PC-9 (cell line): Measurements from ENCODE around the gene GDPD5.

Experiments
- CTCF ChIP-seq: fragments of 200-600 bp; sonication (generic); conservative IDR thresholded peaks from 2 replicates; pipeline ENCODE4 v1.6.1; 2017; ENCODE audit warnings: mixed run types, antibody characterized with exemption, mild to moderate bottlenecking, moderate library complexity
- EZH2 ChIP-seq: fragments of 200-600 bp; sonication (generic); IDR thresholded peaks from 2 replicates; pipeline ENCODE4 v1.8.0; 2017; ENCODE audit warnings: antibody characterized with exemption, low read depth

DNA sequence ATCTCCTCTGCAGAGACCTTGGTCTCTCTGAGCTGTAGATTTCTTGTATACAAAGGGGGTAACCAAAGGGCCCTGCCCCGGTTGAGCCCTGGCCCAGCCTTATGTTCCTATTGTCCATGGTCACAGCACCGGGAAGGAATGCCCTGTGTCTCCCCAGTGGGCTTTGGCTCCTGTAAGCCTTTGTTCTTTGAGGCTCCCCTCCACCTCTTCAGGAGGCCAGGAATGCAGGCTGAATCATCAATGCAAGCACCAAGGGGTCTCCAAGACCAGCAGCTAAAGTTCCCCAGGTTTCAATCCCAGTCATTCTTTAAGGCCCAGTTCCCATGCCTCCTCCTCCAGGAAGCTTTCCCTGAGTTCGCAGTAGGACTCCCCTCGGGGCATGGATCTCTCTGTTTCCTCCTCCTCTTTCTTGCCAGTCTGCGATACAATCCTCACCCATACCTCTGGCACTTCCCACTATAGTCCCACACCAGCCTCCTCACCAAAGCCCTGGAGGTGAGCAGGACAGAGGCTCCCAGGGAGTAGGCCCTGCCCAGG lies 63.6 kb downstream of the GDPD5 start:
- TF ChIP-seq CTCF, result no peak
- no peak for TF ChIP-seq EZH2
